ENCODE results near the gene TRABD. TPM values are rescaled to one million over a fixed set of nuclear protein-coding genes. Genes with fewer than 3 reads are reported as not detected.

Gene TRABD
- polyA plus RNA-seq, 1 of the 3 experiments (the other 2 are of a cell fraction), result 50.6 TPM

- no peak for TF ChIP-seq REST (IDR thresholded peaks at IDR 0.05; ENCODE audit: low read depth, low read length)
- no peak for TF ChIP-seq TAF1 (IDR thresholded peaks at IDR 0.05; ENCODE audit: borderline replicate concordance, low read depth, low read length)
- TF ChIP-seq YY1 (IDR thresholded peaks at IDR 0.05; ENCODE audit: low read depth), result no peak
- no peak for TF ChIP-seq RFX5 (IDR thresholded peaks at IDR 0.05; ENCODE audit: low read length)
- no peak for TF ChIP-seq RAD21 (IDR thresholded peaks at IDR 0.05; ENCODE audit: low read length)
- TF ChIP-seq MEF2A (IDR thresholded peaks at IDR 0.05; ENCODE audit: borderline replicate concordance, low read depth), result no peak
These were observed 11.5 kb downstream of the TRABD start (continued) for GRCh38 chr22:50197000-50197800.

- H3K4me2 ChIP-seq, result no peak overlapping the region
- POLR2A ChIA-PET, result no interaction called here
These were observed 12.3 kb downstream of the TRABD start for GRCh38 chr22:50197856-50198623.

More at GRCh38 chr22:50197856-50198623, 12.3 kb downstream of the TRABD start:
- Histone ChIP-seq H3K4me1 (ENCODE audit: control insufficient read depth in 1 of 2, insufficient read depth in 2 of 2, low read depth in 1 of 2, low read length in 1 of 2) (peaks cover 0 to 15% of the 10 kb centered on the region in 2 experiments; a peak in 1 of 4 replicates), H3K9ac (no peak overlapping the region), H3K36me3 (replicated peaks in 1 of 2; ENCODE audit: control insufficient read depth in 1 of 2, insufficient read depth in 2 of 2, low read length in 1 of 2) (peaks cover 6 to 40% of the 10 kb centered on the region in 2 experiments), H3K79me2 (ENCODE audit: insufficient read depth) (peaks cover 18% of the 10 kb centered on the region), H2AFZ (ENCODE audit: low read depth) (no peak overlapping the region), H3K9me2 (no peaks in the 10 kb centered on the region), H4K20me1 (ENCODE audit: insufficient read depth) (peaks cover 6% of the 10 kb centered on the region), H3K4me3 (ENCODE audit: low read depth in 2 of 2, low read length in 1 of 2) (no peak overlapping the region), H3K27me3 (ENCODE audit: insufficient read depth) (no peaks in the 10 kb centered on the region), H3K9me3 (no peaks in the 10 kb centered on the region), H3F3A (replicated peaks; ENCODE audit: insufficient read depth) (no peaks in the 10 kb centered on the region), H3K27ac (ENCODE audit: low read depth in 2 of 2, low read length in 1 of 2) (no peak overlapping the region)
- CTCF ChIA-PET, result no interaction called here
- no peak for DNase-seq
- TF ChIP-seq NRF1 (IDR thresholded peaks at IDR 0.05; ENCODE audit: low read depth, low read length) (no peak), RXRA (IDR thresholded peaks at IDR 0.05; ENCODE audit: borderline replicate concordance, low read depth) (no peak), FOXJ3 (CRISPR knock-in tag; IDR thresholded peaks at IDR 0.05) (no peak), EP300 (IDR thresholded peaks at IDR 0.05; ENCODE audit: borderline replicate concordance in 1 of 2, low read depth in 1 of 2, low read length in 1 of 2) (no peak), IRF3 (IDR thresholded peaks at IDR 0.05; ENCODE audit: low read depth, low read length) (no peak), RFX5 (IDR thresholded peaks at IDR 0.05; ENCODE audit: low read length) (no peak)
- 96% methylated on average over 26 of the region's 61 CpGs for WGBS (ENCODE audit: low lambda C conversion rate)

Data from SK-N-SH (cell line).